Iris pigment epithelial cell (primary cell): ENCODE measurements around the gene ADAMTSL2.

ENCODE experiments used
- DNase-seq: peaks from one replicate; pipeline ENCODE4 v3.0.0-alpha.2; 2011; ENCODE audit warnings: low read depth

The ADAMTSL2 gene

DNA sequence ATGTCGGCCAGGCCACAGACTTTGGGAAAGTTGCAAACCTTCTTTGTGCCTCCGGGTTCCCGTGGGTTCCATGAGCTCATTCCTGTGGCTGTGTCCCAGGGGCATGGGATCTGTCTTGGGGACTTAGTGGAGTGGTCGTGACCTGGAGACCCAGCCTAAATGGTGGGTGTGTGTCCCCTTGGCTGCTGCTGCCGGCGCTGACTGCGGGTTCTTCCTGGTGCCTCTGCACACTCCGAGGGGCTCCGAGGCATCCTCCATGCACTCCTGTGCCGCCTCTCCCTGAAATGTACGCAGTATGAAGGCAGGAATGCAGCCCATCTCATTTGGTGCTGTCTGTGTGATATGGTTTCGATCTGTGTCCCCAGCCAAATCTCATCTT, 34.6 kb upstream of the ADAMTSL2 start:
- no peak for DNase-seq

DNA sequence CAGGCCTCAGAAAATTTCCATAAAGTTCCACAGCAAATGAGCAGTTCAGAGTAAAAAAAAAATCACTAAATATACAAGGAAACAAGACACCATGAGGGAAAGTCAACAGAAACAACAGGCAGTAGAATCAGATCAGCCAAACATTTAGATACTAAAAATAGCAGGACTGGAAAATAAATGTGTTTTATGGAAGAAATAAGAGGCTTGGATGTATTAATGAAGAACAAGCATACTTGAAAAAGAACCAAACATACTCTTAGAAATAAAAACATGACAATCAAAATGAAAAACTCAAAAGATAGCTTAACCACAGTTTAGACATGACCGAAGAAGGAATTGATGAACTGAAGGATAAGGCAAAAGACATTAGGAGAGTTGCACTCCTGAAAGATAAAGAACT, 32.4 kb upstream of the ADAMTSL2 start:
- no peak for DNase-seq

- no peak for DNase-seq
Measured at GRCh38 chr9:133505186-133505830, 29.2 kb upstream of the ADAMTSL2 start.

DNA sequence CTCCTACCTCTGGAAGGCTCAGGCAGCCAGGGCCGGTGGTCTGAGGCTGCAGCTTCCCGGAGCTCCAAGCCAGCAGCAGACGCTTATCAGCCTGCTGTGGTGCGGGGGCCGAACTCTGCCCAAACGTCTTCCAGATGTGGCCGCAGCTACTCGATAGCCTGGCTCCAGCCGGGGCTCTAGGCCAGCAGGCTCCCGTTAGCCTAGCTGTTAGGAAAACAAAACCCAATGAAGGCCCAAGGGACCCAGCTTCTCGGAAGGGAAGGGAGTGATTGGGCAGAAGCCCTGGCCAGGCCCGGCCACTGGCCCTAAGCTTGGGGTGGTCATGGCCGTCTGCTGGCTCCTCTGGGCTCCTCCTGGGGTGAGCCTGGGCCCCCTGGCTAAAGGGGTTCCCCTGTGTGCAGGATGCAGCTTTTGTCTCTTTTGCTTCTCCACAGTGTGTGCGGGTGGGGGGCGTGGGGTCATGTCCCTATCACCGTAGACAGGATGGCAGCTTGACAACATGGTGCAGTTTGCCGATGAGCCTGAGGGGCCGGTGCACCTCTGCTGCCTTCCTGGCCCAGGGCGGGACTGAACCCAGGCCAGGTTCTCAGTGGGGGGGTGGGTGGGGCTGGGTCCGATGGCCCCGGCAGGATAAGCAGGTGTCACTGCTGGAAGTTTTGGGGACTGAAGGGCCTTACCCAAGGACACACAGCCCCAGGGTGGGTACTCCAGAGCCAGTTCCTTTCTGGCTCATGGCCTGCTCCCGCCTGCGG, 28.4 kb upstream of the ADAMTSL2 start:
- no peak for DNase-seq

GRCh38 chr9:133506653-133507038, 27.9 kb upstream of the ADAMTSL2 start:
- DNase-seq: peak; percentile 57

- no peak for DNase-seq
Measured at GRCh38 chr9:133507246-133507965, 27.1 kb upstream of the ADAMTSL2 start.

GRCh38 chr9:133508046-133508445, 26.5 kb upstream of the ADAMTSL2 start:
- no peak for DNase-seq

DNA sequence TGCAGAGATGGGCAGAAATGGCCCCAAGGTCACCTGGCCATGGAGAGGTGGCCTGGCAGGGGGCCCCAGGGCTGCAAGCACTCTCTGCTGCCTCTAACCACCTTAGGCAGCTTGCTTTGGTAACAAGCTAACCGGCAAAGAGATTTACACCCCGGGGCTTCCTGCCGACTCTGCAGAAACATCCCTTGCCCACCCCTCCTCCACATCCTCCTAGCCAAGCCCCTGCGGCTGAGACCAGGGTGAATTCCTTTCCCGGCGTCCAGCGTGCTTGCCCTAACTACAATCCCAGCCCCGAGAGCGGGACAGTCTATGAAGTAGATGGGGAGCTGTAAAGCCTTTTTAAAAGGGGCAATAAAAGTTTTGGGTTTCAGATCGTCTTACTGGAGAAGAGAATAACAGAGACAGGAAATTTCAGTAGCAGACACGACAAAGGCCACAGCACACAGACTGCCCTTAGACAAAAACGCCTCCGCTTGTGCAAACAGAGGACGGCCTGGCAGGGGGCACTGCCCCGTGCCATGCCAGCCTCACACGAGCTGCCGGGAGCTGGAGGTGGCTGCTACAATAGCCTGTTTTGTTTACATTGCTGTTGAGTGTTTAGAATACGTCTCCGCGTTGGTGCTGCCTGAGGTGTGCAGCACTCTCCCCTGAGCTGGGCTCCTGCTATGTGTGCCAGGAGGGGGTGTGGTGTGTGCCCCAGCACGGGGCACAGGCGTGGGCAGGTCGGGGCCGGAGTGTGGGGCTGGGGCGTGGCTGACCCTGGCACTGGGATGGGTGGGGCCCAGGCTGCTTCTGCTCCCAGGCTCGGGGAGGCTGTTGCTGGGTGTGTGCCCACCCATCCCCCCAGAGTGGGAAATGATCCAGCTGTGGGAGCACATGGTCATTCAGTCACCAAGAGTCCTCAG, 25.1 kb upstream of the ADAMTSL2 start:
- no peak for DNase-seq

DNA sequence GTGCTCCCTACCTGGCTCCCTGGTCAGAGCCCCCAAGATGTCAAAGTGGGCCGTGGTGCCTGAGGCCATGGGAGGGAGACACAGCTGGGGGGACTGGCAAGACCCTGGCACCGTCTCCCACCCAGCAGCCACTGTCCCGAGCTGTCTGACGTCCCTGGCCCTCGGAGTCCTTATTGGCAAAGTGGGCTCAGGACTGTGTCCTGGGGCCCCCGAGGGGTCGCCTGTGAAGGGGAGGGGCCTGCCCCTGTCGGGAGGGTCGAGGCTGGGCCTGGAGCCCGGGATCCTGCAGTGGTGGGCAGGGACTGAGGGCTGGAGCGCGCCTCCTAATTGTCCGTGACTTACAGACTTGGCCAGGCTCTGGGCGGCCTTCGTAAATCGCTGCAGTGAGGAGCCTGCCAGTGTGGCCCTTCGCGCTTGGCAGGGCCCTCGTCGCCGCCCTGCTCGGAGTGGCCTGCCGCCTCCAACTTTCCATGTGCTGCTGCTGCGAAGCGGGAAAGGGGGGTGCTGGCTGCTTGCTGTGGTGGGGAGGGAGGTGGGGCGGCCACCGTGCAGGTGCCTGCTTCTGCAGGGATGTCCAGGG, 23.5 kb upstream of the ADAMTSL2 start:
- no peak for DNase-seq

DNA sequence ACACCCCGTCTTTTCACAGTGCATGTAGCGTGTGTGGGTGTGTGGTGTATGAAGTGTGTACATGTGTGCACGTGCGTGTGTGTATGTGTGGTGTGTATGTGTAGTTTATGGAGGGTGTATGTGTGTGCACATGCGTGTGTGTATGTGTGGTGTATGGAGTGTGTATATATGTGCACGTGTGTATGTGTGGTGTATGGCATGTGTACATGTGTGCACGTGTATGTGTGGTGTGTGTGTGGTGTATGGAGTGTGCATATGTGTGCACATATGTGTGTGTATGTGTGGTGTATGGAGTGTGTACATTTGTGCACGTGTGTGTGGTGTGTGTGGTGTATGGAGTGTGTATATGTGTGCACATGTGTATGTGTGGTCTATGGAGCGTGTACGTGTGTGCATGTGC, 22.9 kb upstream of the ADAMTSL2 start:
- no peak for DNase-seq

GRCh38 chr9:133512253-133513213, 22.0 kb upstream of the ADAMTSL2 start:
- no peak for DNase-seq

DNA sequence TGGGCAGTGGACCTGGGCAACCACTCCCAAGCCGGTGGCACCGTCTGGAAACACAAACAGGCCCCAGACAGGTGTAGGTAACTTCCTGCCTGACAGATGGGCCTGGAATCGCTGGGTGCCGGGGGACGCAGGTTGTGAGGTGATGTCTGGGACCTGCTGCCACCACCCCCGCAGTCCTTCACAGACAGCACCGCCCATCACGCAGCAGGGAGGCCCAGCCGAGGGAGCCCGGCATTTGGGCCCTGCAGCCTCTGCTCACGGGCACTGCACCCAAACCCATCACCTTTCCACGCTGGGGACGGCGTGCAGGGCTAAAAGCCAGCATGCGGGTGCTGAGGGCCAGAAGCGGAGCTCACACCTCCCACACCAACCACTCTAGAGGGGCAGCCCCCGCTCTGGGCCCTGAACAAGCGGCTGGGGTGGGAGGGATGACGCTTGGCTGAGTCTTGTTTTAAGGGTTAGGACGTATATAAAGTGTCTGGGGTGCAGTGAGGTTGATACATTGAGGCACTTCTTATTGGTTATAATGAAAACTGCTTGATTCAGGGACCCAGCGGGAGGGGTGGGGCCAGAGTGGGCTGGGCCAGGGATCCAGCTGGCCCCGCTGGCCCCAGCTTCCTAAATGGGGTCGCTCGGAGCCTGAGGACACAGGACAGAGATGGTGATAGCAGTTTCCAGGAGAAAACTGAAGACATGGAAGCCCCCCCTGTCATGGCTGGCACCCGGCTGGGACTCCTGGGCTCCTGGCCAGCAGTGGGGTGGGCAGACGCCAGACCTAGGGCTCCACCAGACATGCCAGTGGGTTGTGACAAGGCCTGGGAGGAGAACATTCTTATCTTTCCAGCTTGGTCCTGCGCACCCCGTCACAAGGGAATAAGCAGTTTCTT, 21.0 kb upstream of the ADAMTSL2 start:
- no peak for DNase-seq

- no peak for DNase-seq
Measured at GRCh38 chr9:133514460-133515239, 19.9 kb upstream of the ADAMTSL2 start.

- DNase-seq: no peak
Measured at GRCh38 chr9:133515240-133515610, 19.3 kb upstream of the ADAMTSL2 start.

- DNase-seq: no peak
Measured at GRCh38 chr9:133515615-133516255, 18.8 kb upstream of the ADAMTSL2 start.

- DNase-seq: no peak
Measured at GRCh38 chr9:133516256-133516960, 18.1 kb upstream of the ADAMTSL2 start.

GRCh38 chr9:133516961-133517350, 17.5 kb upstream of the ADAMTSL2 start:
- DNase-seq: no peak

- DNase-seq: no peak
Measured at GRCh38 chr9:133517711-133518110, 16.8 kb upstream of the ADAMTSL2 start.
